ENCODE measurements around the gene AFP.

DNA sequence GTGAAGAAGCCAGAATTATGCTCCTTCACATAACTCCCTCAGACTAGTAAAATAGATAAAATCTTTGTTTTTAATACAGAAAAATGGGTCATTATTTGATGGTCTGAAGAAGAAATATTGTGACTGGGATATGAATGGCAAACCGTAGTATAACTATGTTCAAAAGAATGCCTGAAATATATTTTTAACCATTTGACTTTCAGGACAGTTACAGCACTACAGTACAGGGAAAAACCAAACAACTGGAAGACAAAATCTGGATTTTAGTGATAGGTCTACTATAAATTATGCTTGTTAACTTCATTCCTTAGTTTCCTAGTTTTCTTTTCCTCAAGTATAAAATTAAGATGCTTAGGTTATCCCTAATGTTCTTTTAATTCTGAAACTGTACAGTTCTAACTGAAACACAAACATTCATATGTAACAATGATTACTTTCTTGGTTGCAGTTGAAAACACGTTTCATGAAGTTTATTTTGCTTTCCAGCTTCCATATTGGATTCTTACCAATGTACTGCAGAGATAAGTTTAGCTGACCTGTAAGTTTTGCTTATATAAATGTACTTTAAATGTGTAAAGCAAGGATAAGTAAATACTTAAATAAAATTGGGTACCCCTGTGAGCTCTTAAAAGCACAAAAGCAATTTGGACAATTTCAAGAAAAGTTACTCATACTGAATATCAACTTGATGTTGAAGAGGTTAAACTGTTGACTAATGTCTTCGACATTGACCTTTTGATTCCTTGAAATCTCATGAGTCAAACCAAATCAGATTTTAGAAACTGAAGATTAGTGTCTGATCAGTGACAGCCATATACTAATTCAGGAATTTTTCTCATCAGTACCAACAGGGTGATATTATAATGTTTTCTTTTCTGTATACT is 895 bp downstream of the AFP start:
- TF ChIP-seq, protein P1, sequence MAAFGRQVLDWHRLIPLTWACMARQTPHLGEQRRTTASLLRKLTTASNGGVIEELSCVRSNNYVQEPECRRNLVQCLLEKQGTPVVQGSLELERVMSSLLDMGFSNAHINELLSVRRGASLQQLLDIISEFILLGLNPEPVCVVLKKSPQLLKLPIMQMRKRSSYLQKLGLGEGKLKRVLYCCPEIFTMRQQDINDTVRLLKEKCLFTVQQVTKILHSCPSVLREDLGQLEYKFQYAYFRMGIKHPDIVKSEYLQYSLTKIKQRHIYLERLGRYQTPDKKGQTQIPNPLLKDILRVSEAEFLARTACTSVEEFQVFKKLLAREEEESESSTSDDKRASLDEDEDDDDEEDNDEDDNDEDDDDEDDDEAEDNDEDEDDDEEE (CRISPR knock-in tag; IDR thresholded peaks at IDR 0.05) = no peak
- TF ChIP-seq CEBPB (IDR thresholded peaks at IDR 0.05; ENCODE audit: borderline replicate concordance, low read depth, low read length) = no peak
- no peak for TF ChIP-seq HNRNPLL (IDR thresholded peaks at IDR 0.05; ENCODE audit: low read depth, low read length, poor library complexity, severe bottlenecking)
- TF ChIP-seq, protein P2, sequence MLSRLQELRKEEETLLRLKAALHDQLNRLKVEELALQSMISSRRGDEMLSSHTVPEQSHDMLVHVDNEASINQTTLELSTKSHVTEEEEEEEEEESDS (CRISPR knock-in tag; IDR thresholded peaks at IDR 0.05; ENCODE audit: borderline replicate concordance) = no peak
- TF ChIP-seq, protein P3, sequence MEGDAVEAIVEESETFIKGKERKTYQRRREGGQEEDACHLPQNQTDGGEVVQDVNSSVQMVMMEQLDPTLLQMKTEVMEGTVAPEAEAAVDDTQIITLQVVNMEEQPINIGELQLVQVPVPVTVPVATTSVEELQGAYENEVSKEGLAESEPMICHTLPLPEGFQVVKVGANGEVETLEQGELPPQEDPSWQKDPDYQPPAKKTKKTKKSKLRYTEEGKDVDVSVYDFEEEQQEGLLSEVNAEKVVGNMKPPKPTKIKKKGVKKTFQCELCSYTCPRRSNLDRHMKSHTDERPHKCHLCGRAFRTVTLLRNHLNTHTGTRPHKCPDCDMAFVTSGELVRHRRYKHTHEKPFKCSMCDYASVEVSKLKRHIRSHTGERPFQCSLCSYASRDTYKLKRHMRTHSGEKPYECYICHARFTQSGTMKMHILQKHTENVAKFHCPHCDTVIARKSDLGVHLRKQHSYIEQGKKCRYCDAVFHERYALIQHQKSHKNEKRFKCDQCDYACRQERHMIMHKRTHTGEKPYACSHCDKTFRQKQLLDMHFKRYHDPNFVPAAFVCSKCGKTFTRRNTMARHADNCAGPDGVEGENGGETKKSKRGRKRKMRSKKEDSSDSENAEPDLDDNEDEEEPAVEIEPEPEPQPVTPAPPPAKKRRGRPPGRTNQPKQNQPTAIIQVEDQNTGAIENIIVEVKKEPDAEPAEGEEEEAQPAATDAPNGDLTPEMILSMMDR (CRISPR knock-in tag; IDR thresholded peaks at IDR 0.05) = no peak
- TF ChIP-seq ZFP90 (CRISPR knock-in tag; IDR thresholded peaks at IDR 0.05; ENCODE audit: borderline replicate concordance) = no peak
- TF ChIP-seq NR1H2 (CRISPR knock-in tag; IDR thresholded peaks at IDR 0.05; ENCODE audit: borderline replicate concordance, low read depth) = no peak
